ENCODE data around the gene OR5AK2.
"Not testable (repeated sequence)": the region's sequence is repeated elsewhere in the genome, so short reads cannot be mapped to it uniquely, and the experiment has no call there.

The OR5AK2 gene

DNA sequence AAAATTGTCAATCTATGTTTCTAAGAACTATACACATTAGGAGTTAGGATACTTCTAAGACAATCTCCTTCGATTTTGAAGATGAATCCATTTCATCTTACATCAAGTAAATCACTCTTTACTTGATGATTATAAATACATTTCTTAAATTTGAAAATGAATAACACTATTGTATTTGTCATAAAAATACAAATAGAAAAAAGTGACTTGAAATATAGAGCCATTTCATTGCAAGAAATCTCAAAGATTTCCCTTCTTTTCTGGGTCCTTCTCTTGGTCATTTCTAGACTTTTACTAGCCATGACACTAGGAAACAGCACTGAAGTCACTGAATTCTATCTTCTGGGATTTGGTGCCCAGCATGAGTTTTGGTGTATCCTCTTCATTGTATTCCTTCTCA, at the start of gene OR5AK2:
Gene OR5AK2 (plus strand): TSS at position 301 of the 400 bp plus-strand sequence. CDS start 0 bp downstream, at position 301.
- DNase-seq: no peak

GRCh38 chr11:56945526-56945925, 43.2 kb upstream of the OR5AK2 start:
- DNase-seq: not testable (repeated sequence)

- no peak for DNase-seq
Observed at GRCh38 chr11:56948991-56949515, 39.7 kb upstream of the OR5AK2 start.

DNA sequence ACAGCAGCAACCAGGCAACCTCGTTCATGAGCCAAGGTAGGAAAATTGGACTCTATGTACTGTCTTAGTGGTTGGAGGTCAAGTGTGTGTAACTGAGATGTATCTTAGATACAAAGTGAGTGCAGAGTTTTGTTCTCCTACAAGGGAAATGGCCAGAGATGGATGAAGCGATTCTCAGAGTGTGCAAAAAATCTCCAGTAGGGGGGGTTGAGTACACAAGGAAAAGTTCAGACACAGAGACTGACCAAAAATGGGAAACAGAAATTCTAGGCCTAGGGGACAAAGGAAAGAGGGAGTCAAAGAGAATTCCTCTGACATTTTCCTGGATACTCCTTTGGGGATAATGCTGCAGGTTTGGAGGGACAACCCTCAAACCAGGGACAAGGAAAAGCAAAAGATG, 38.2 kb upstream of the OR5AK2 start:
- DNase-seq: no peak

- DNase-seq: not testable (repeated sequence)
Observed at GRCh38 chr11:56953907-56954306, 34.8 kb upstream of the OR5AK2 start.

DNA sequence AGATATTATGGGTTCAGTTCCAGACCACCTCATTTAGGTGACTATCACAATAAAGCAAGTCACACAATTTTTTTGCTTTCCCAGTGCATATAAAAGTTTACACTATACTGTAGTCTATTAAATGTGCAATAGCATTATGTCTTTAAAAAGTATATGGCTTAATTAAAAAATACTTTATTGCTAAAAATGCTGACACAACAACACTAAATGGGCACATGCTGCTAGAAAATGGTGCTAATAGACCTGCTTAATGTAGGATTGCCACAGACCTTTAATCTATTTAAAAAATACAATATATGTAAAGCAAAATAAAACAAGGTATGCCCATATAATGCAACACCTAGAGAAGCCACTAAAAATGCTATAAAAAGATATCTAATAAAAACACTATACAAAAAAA, 27.1 kb upstream of the OR5AK2 start:
- DNase-seq: no peak

DNA sequence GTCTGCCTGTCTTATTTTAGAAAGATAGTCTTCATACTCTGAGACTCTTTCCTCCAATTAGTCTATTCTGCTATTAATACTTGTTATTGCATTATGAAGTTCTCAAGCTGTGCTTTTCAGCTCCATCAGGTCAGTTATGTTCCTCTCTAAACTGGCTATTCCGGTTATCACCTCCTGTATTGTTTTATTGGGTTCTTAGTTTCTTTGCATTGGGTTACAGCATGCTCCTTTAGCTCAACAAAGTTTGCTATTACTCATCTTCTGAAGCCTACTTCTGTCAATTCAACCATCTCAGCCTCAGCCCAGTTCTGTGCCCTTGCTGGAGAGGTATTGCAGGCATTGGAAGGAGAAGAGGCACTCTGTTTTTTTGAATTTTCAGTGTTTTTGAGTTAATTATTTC, 21.0 kb upstream of the OR5AK2 start:
- no peak for DNase-seq

- no peak for DNase-seq
Observed at GRCh38 chr11:56968524-56968923, 20.2 kb upstream of the OR5AK2 start.

DNA sequence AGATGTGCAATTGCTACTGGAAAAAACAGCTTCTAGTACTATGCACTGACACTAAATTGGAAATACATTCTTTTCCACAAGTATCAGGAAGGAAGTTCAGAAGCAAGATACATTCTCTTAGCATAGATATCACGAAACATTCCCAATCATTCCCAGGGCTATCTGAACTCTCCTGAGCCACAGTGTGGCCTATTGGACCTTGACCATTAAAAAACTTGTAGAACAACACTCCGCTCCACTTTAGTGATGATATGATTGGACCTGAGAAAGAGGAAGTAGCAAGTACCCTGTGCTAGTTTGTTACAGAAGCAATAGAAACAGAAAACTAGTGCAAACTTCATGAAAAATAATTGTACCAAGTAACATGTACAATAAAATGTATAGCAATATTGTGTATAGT, 11.4 kb upstream of the OR5AK2 start:
- no peak for DNase-seq

- no peak for DNase-seq
Observed at GRCh38 chr11:56990702-56991101, 2.0 kb downstream of the OR5AK2 start.

- no peak for DNase-seq
Observed at GRCh38 chr11:56994532-56994931, 5.8 kb downstream of the OR5AK2 start.

- no peak for DNase-seq
Observed at GRCh38 chr11:57001674-57002401, 13.1 kb downstream of the OR5AK2 start.

GRCh38 chr11:57008373-57008772, 19.7 kb downstream of the OR5AK2 start:
- DNase-seq: no peak

DNA sequence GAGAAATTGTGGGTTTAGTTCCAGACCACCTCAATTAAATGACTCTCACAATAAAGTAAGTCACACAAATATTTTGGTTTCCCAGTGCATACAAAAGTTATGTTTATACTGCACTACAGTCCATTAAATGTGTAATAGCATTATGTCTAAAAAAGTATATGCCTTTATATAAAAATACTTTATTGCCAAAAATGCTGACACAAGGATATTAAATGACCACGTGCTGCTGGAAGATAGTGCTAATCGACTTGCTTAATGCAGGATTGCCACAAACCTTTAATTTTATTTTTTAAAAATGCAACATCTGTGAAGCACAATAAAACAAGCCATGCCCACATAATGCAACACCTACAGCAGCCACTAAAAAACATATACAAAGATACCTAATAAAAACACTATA, 27.0 kb downstream of the OR5AK2 start:
- no peak for DNase-seq

- no peak for DNase-seq
Observed at GRCh38 chr11:57031556-57031955, 42.8 kb downstream of the OR5AK2 start.
